Astrocyte (in vitro differentiated cells and primary cell): ENCODE results near the gene YEATS4.

Source experiments
- CTCF ChIP-seq: IDR thresholded peaks from 2 replicates; pipeline ENCODE4 v1.5.1; 2011; ENCODE audit warnings: low read depth, mild to moderate bottlenecking, inconsistent platforms, low read length, moderate library complexity; ENCODE audit not compliant: insufficient read depth
- EZH2 ChIP-seq: IDR thresholded peaks from 2 replicates; pipeline ENCODE4 v1.6.1; 2012; ENCODE audit warnings: mild to moderate bottlenecking, low read length, inconsistent platforms; ENCODE audit not compliant: insufficient read depth

DNA sequence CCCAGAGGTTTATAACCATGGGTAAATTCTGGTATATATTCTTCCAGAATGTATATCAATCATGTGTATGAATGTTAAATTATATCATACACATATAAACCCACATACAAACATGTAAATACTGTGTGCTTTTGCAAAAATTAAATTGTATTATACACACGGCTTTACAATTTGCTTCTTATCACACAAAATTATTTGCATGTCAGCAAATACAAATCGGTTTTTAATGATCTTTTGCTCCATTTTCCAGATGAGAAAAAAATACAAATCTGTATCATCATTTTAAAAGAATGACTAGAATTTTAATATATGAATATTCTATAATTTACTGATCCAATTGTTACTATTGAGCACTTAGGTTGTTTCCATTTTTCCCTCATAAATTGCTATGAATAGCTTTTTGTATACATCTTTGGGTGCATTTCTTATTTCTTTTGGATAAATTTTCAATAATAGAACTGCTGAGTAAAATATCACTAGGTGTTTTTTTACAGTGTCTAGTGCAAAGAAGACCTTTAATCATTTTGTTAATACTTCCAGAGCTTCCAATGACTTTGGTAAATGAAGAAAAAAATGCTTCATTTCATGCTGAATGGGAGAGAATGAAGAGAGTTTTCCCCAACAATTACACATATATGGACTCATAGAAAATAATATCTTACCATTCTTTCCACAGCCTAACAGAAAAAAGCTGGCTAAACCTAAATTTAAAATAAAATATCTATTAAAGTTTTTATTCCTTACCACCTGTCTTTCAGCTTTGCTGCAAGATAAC is 7.9 kb upstream of the YEATS4 start:
- no peak for TF ChIP-seq CTCF
- TF ChIP-seq EZH2, result no peak
